ENCODE results near the gene POLR2E. TPM values are rescaled to one million over a fixed set of nuclear protein-coding genes. Genes with fewer than 3 reads are reported as not detected.

POLR2E gene
- total and polyA plus RNA-seq, 10 of the 15 experiments (the other 5 are each of a cell fraction or from before 2014, with no cell fraction given): 4.0 to 487 (median 200) TPM

DNA sequence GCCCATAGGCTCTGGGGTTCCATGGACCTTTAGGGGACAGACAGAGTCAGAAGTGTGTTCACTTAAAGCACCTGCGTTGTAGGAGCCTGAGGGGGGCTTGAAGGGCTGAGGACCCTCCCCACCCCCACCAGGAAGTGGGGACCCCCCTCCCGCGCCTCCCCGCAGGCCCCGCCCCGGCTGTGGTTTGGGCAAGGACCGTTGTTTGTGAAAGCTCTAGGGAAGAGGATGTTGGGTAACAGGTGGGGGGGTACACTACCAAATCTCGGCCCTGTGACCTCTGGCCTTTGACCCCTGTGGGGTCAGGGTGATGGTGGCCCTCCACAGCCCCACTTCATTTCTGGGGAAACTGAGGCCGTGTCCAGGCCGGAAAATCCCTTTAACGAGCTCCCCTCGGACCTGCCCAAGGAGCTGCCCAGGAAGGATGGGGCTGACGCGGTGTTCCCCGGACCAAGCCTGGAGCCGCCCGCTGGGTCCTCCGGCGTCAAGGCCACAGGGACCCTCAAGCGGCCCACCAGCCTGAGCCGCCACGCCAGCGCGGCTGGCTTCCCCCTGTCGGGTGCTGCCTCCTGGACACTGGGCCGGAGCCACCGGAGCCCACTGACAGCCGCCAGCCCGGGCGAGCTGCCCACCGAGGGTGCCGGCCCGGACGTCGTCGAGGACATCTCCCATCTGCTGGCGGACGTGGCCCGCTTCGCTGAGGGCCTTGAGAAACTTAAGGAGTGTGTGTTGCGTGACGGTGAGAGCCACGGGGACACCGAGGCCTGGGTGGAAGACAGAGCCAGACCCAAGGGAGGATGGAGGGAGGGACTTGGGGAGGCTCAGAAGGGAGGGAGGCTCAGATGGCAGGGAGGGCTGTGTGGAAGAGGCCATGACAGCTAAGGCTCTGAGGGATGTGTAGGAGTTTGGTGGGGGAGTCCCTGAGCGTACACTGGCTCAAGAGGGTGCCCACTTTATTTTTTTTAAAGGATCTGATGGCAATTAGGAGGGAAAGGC is 26.9 kb downstream of the POLR2E start (continued):
- TF ChIP-seq BRCA1 (IDR thresholded peaks at IDR 0.05; ENCODE audit: low read depth, low read length) (no peak), RCOR1 (conservative IDR thresholded peaks at IDR 0.05; ENCODE audit: low read depth, low read length) (no peak), NFYB (IDR thresholded peaks at IDR 0.05; ENCODE audit: insufficient read depth, low read depth, low read length) (no peak), SIN3A (IDR thresholded peaks at IDR 0.05; ENCODE audit: low read depth, low read length) (peak; percentile 9; the same call in 1 of the 2 replicates), RUNX3 (IDR thresholded peaks at IDR 0.05; ENCODE audit: low read length) (peak; percentile 80), ZNF622 (IDR thresholded peaks at IDR 0.05) (no peak), BCL11A (IDR thresholded peaks at IDR 0.05; ENCODE audit: low read depth, low read length) (no peak), CHD2 (IDR thresholded peaks at IDR 0.05; ENCODE audit: borderline replicate concordance, low read depth, low read length) (no peak), TAF1 (IDR thresholded peaks at IDR 0.05; ENCODE audit: borderline replicate concordance, low read depth, low read length) (no peak), NR2C2 (IDR thresholded peaks at IDR 0.05; ENCODE audit: borderline replicate concordance, control insufficient read depth, insufficient read length, low read depth) (peak; percentile 93)
- TF ChIP-seq, protein P1, sequence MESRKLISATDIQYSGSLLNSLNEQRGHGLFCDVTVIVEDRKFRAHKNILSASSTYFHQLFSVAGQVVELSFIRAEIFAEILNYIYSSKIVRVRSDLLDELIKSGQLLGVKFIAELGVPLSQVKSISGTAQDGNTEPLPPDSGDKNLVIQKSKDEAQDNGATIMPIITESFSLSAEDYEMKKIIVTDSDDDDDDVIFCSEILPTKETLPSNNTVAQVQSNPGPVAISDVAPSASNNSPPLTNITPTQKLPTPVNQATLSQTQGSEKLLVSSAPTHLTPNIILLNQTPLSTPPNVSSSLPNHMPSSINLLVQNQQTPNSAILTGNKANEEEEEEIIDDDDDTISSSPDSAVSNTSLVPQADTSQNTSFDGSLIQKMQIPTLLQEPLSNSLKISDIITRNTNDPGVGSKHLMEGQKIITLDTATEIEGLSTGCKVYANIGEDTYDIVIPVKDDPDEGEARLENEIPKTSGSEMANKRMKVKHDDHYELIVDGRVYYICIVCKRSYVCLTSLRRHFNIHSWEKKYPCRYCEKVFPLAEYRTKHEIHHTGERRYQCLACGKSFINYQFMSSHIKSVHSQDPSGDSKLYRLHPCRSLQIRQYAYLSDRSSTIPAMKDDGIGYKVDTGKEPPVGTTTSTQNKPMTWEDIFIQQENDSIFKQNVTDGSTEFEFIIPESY (IDR thresholded peaks at IDR 0.05): no peak
- TF ChIP-seq, protein P2, sequence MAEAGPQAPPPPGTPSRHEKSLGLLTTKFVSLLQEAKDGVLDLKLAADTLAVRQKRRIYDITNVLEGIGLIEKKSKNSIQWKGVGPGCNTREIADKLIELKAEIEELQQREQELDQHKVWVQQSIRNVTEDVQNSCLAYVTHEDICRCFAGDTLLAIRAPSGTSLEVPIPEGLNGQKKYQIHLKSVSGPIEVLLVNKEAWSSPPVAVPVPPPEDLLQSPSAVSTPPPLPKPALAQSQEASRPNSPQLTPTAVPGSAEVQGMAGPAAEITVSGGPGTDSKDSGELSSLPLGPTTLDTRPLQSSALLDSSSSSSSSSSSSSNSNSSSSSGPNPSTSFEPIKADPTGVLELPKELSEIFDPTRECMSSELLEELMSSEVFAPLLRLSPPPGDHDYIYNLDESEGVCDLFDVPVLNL (IDR thresholded peaks at IDR 0.05; ENCODE audit: low read depth, low read length): no peak
- TF ChIP-seq, protein P3, sequence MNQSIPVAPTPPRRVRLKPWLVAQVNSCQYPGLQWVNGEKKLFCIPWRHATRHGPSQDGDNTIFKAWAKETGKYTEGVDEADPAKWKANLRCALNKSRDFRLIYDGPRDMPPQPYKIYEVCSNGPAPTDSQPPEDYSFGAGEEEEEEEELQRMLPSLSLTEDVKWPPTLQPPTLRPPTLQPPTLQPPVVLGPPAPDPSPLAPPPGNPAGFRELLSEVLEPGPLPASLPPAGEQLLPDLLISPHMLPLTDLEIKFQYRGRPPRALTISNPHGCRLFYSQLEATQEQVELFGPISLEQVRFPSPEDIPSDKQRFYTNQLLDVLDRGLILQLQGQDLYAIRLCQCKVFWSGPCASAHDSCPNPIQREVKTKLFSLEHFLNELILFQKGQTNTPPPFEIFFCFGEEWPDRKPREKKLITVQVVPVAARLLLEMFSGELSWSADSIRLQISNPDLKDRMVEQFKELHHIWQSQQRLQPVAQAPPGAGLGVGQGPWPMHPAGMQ (IDR thresholded peaks at IDR 0.05; ENCODE audit: borderline replicate concordance): no peak

Data from GM12878 (cell line).